Skin of body (tissue), 2 donors: ENCODE data around the gene COL18A1. TPM values are rescaled to one million over a fixed set of nuclear protein-coding genes. Genes with fewer than 3 reads are reported as not detected.
"Not testable (repeated sequence)": the region's sequence is repeated elsewhere in the genome, so short reads cannot be mapped to it uniquely, and the experiment has no call there.

ENCODE experiments used
- DNase-seq: peaks from one replicate; lab custom pipeline; 2025; lab: John Stamatoyannopoulos, UW
- total RNA-seq: library from RNA; depleted of rRNA; stranded (reverse); fragments of >200 nt; gene quantifications from one replicate; pipeline ENCODE4 v1.2.3, GENCODE V29; 2014

COL18A1 gene
- total RNA-seq, 1 donor from 2014 or later = 60.9 TPM

DNA sequence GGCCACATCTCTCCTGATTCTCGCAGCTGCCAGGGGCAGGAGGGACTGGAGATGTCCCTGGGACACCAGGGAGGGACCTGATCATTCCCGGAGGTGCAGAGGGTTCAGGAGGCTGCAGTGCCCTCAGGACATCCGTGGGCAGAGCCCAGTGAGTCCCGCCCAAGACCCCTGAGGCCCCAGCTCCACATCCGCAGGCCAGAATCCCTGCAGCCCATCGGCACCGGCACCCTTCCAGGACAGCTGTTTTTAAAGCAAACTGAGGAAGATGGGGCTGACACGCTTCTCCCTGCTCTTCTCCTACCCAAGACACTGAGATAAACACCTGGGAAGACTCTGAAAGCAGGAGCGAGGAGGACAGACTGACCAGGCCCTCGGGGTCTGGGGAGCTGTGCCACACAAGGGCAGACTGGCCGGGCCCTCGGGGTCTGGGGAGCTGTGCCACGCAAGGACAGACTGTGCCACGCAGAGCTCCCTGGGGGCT, 111.7 kb downstream of the COL18A1 start:
- DNase-seq = no peak

DNA sequence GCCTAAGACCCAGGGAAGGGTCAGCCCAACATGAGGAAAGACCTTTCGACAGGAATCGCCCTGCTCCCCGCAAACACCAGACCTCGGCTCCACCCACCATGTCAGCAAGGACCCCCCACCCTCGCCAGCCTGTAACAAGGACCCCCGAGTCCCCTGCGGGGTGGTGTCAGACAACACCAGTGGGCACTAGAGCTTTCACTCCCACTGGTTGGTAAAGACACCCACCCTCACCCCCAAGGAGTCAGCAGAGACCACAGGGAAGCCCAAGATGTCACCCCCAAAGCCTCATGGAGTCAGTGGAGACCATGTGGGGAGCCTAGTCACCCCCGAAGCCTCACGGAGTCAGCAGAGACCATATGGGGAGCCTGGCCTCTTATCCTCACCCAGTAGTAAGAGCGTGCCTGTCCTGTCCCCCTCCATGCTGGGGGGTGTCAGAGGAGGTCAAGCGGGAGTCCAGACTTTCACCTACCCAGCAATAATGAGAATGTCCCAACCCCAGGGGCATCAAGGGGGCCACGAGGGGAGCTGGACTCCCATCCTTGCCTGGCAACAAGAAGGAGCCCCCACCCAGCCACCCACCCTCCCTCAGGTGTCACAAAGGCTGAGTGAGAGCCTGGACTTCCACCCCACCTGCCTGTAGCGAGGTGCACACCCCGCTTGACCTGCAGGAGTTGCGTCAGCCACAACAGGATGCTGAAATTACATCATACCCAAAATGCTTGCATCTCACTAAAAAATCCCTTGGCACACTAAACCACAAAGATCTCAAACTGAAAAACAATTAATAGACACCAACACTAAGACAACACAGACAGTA, 112.5 kb downstream of the COL18A1 start:
- DNase-seq = no peak

DNA sequence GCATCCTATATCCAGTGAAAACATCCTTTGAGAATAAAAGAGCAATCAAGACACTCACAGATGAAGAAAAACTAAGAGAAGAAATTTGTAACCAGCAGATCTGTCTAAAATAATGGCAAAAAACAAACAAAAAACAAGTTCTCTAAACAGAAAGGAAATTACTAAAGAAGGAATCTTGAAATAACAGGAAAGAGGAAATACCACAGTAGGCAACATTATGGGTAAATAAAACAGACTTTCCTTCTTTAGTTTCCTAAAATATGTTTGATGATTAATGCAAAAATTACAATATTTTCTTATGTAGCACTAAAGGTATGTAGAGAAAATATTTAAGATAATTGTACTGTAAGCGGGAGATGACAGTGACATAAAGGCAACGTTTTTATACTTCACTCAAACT, 113.8 kb downstream of the COL18A1 start:
- DNase-seq = no peak

DNA sequence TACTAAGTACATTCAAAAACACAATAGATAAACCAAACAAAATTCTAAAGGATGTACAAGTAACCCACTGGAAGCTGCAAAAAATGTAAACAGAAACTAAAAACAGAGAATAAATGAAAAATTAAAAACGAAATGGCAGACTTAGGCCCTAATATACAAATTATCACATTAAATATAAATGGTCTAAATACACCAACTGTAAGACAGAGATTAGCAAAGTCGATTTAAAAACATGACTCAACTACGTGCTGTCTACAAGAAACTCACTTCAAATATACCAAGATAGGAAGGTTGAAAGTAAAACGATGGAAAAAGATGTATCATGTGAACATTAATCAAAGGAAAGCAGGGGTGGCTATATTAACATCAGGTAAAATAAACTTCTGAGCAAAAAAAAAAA, 114.2 kb downstream of the COL18A1 start:
- DNase-seq = no peak

DNA sequence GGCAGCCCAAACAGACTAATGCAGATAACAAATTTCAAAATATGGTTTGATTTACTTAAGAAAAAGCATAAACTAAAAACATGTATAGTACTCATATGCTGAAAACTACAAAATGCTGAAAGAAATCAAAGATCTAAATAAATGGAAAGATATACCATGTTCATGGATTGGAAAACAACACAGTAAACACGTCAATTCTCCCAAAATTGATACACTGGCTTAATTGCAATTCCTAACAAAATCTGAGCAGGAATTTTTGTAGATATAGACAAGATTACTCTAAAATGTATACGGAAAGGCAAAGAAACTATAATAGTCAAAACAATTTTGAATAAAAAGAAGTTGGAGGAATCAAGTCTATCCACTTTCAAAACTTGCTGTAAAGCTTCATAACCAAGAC, 116.3 kb downstream of the COL18A1 start:
- no peak for DNase-seq

DNA sequence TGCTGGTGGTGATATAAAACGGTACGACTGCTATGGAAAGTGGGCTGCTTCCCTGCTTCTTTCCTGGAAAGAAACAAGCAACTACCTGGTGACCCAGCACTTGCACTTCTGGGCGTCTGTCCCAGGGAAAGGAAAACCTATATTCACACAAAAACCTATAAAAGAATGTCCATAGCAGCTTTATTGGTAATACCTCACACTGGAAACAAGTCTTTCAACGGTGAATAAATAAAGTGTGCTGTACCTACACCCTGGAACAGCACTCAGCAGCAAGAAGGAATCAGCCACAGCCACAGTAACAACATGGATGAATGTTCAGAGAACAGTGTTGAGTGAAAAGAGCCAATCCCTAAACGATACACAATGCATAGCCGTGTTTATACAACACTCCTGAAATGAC, 117.4 kb downstream of the COL18A1 start:
- no peak for DNase-seq

DNA sequence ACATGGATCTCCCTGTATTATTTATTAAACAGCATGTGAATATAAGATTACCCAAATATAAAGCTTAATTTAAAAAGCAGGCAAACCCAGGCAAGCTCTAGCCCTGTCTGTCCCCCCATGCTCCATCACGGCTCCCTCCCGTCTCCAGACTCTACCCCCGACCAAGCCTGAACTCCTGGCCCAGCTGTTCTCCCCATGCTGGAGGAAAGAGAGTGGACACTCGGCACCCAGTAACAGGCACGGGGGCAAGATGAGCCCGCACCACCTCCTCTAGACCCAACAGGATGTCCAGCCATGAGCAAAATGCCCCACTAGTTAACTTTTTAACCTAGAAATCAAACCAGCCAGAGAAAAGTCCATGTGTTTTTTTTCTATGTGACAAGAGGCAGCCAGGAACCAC, 118.0 kb downstream of the COL18A1 start:
- no peak for DNase-seq

DNA sequence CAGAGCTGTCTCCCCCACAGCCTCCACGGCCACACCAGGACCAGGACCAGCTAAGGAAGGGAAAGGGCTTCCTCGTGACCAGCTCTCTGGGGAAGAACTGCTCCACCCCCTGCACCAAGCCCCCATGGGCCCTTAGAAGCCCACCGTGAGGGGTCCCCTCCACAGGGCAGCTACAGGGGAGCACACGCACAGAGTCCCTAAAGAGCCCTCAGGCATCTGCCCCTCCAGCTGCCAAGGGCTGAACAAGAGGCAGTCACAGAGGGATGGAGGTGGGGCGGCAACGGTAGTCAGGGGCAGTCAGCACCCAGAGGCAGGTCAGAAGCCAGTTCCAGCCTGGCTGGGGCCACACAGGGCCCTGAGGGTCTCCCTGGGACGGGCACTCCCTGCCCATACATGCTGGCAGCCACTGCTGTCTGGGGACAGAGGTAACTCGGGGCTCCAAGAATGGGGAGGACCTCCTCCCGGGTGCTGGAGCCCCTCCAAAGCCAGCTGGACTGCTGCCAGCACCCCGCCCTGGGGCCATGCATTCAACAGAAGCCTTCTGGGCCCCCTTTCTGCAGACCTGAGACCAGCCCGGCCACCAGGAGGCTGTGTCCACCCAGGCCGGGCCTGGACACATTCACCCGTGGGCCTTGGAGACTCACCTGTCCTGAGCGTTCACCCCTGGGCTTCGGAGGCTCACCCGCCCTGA, 118.6 kb downstream of the COL18A1 start:
- no peak for DNase-seq

DNA sequence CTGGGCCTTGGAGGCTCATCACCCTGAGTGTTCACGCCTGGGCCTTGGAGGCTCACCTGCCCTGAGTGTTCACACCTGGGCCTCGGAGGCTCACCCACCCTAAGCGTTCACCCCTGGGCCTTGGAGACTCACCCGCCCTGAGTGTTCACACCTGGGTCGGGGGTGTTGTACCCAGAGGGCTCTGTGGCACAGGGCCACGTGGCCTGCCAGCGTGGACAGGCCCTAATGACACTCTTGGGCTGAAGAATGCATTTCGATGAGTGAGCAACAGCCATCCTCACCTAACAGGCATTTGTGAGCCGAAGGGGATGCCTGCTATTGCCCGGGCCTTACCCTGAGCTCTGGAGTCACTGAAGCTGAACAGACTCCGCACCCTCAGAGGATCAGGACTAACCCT, 119.8 kb downstream of the COL18A1 start:
- no peak for DNase-seq

DNA sequence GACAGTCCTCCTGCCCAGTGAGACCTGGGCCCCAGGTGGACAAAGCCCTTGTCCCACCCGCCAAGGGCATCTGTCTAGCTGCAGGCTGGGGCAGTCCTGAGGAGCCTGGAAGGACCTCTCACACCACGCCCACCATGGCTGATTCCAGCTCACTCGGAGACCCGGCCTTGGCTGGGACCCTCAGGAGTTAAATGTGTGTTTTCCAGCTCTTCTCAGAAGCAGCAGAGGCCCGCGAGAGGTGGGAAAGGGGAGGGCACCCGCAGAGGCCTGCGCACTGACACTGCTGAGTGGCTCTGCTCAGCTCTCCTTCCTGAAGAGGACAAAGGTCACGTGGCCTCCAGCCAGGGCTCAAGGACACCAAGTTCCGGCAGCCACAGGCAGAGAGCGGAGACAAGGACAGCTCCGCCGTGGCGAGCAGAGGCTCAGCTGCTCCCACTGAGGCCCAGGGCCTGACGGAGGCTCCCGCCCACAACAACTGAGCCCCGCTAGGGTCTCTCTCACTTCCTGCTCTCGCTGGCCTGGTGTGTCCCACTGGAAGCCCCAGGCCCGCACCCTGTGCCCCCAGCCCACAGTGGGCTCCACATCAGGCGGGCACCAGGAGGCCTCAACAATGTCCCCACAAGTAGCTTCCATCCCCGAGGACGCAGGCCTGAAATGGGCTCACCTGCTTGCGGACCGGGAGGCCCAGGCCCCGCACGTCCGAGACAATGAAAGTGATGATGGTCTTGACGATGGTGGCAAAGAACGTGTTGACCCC, 120.4 kb downstream of the COL18A1 start:
- DNase-seq = no peak

DNA sequence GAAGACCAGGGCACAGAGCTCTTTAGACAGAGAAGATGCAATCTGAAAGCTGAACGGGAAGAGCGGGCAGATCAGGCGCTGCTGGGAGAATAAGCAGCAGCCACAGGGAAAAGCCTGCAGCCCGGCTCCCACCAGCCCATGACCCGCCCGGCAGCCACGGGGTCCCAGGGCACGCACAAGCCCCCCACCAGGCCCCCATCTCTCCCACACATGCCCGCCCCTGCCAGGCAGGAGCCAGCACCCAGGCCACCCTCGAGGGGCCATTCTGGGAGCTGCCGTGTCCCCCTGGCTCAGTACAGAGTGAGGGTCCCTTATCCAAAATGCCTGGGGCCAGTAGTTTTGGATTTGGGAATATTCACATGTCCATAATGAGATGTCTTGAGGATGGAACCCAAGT, 120.9 kb downstream of the COL18A1 start:
- no peak for DNase-seq

DNA sequence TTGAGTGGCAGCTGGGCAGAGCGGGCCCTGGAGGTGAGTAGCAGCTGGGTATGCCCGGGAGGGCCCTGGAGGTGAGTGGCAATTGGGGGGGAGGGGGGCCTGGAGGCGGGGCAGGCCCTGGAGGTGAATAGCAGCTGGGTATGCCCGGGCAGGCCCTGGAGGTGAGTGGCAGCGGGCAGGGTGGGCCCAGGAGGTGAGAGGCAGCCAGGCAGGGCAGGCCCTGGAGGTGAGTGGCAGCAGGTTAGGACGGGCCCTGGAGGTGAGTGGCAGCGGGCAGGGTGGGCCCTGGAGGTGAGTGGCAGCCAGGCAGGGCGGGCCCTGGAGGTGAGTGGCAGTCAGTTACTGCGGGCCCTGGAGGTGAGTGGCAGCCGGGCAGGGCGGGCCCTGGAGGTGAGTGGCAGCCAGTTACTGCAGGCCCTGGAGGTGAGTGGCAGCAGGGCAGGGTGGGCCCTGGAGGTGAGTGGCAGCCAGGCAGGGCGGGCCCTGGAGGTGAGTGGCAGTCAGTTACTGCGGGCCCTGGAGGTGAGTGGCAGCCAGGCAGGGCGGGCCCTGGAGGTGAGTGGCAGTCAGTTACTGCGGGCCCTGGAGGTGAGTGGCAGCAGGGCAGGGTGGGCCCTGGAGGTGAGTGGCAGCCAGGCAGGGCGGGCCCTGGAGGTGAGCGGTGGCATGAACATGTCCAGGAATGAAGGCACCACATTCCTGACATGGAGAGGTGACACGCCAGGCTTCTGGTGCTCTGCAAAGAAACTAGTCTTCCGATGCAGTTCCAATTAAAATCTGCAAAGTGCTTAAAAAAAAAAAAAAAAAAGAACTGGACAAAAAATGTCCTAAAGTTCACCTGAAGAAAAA, 122.4 kb downstream of the COL18A1 start:
- not testable (repeated sequence) for DNase-seq

DNA sequence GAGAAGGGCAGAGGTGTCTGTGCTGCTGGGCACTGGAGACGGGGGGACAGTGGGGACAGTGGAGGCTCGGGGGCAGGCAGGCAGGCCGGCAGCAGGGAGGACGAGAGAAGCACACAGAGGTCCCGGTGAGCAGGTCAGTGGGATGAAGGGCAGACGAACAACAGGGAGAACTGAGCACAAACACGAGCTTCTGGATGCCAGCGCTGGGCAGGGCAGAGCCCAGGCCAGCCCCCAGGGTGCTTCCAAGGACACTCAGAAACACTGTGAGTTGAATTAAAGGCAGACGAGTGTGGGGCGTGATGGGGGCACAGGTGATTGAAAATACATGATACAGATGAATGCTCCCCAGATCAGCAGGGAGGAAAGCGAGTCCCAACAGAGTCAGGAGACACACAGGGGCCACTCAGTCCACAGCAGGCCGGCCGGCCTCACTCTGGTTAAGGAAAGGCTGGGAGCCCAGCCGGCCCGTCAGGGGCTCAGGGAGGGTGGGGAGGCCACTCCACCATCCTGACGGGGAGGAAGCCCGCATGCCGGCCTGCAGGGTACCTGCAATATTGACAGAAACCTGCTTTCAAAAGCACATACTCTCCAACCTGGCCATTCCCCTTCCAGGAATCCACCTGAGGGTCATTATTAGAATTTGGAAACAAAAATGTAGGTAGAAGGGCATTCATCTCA, 123.2 kb downstream of the COL18A1 start:
- no peak for DNase-seq

DNA sequence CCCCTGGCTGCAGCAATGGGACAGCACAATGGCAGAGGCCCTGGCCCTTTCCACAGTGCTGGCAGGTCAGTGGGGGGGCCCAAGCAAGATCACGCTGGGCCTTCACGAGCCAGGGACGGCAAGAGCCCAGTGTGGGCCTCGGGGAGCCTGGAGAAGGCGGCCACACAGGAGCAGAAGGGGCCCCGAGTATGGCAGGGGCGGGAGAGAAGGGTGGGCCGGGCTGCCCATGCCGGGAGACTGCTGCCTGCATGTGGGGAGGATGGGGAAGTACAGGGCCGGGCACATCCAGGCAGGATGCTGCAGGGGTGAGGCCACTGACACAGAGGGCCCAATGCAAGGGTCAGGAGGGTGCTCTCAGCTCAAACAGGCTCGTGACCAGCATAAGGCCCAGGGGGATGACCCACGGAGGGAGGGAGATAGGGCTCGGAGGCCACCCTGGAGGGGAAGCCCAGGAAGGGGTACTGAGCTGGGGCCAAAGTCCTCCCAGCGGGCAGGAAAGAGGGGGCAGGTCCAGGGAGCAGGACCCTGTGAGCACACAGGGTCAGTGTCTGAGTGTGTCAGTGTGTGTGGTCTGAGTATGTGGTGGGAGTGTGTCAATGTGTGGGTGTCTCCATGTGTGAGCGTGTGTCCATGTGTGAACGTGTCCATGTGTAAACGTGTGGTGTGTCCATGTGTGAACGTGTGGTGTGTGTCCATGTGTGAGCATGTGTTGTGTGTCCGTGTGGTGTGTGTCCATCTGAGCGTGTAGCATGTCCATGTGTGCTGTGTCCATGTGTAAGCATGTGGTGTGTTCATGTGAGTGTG, 124.2 kb downstream of the COL18A1 start:
- no peak for DNase-seq

DNA sequence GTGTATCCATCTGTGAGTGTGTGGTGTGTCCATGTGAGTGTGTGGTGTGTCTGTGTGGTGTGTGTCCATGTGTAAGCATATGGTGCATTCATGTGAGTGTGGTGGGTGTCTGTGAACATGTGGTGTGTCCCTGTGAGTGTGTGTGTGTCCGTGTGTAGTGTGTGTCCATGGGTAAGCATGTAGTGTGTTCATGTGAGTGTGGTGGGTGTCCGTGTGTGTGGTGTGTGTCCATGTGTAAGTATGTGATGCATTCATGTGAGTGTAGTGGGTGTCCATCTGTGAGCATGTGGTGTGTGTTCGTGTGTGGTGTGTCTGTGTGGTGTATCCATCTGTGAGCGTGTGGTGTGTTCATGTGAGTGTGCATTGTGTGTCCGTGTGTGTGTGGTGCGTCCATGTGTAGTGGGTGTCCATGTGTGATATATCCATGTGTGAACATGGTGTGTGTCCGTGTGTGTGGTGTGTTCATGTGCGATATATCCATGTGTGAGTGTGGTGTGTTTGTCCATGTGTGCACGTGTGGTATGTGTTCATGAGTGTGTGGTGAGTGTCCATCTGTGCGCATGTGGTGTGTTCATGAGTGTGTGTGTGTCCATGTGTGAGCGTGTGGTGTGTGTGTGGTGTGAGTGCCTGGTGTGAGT, 124.9 kb downstream of the COL18A1 start:
- DNase-seq = no peak

DNA sequence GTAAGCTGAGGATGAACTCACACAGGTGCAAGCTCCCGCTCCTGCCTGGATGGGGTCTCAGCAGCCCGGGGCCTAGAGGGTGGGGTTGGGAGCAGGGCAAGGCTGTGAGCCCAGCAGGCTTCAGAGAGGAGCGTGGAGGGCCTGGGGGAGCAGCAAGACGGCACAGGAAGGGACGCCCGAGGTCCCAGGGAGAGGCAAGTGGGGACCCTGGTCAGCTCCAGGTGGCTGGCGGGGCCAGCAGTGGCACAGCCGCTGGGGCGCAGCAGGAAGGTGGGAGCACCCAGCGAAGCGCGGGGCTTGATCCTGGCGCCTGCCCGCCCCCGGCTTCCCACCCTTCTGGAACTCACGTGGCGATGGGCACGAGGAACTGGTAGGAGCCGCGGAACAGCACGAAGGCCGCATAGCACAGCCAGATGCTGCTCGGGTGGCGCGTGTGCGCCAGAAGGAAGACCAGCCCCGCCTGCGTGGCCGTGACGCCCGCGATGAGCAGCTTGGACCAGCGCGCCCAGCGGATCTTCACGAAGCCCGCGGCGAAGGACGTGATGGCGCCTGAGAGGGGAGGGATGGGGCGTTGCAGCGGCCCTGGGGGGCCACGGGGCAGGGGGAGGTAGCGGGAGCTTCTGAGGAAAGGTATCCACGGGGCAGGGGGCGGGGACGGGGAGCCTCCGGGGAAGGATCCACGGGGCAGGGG, 125.6 kb downstream of the COL18A1 start:
- no peak for DNase-seq

DNA sequence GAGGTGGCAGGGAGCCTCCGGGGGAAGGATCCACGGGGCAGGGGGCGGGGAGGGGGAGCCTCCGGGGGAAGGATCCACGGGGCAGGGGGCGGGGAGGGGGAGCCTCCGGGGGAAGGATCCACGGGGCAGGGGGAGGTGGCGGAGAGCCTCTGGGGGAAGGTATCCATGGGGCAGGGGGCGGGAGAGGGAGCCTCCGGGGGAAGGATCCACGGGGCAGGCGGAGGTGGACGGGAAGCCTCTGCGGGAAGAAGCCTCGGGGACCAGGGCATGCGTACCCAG, 126.1 kb downstream of the COL18A1 start:
- DNase-seq = not testable (repeated sequence)

DNA sequence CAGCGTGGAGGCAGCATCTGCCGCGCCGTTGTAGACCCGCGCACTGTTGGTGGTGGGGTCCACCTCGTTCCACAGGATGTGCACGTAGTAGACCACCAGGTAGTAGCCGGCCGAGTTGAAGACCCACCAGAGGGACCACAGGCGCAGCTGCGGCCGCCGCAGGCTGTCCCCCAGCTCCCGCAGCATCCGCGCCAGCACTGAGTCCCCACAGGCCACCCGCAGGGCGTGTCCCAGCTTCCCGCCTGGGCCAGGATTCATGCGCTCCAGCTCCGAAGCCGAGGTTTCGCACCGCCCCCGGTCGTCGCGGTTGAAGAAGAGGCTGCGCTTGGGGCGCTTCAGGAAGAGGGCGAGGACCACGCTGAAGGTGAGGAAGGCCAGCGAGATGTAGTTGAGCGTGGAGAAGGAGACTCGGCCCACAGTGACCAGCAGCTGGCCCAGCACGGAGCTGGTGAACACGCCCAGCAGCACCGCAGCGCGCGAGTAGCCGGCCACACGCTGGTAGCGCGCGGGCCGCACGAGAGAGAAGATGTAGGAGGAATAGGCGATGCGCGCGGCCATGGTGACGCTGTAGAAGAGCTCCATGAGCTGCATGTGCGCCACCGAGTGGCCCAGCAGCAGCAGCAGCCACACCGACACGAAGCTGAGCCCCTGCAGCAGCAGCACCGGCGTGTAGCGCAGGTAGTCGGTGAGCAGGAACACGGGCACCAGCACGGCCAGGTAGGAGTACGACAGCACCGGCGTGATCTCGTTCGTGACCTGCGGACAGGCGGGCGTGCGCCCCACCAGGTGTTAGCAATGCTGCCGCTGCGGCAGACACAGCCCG, 126.6 kb downstream of the COL18A1 start:
- no peak for DNase-seq
